ENCODE measurements around the gene NOXRED1. TPM values are rescaled to one million over a fixed set of nuclear protein-coding genes. Genes with fewer than 3 reads are reported as not detected.

The NOXRED1 gene
- polyA plus RNA-seq, 1 donor = 4.0 TPM

Other genes with a start within 250 kb of the NOXRED1 start
- 2.8 TPM for gene TMEM63C, start 241.7 kb downstream of the NOXRED1 start, polyA plus RNA-seq (ENCODE audit: insufficient read length)
- not detected for gene NGB, start 152.3 kb downstream of the NOXRED1 start, polyA plus RNA-seq (ENCODE audit: insufficient read length)
- 59.7 TPM for gene POMT2, start 102.6 kb downstream of the NOXRED1 start, polyA plus RNA-seq (ENCODE audit: insufficient read length)
- gene GSTZ1, start 102.5 kb downstream of the NOXRED1 start, polyA plus RNA-seq (ENCODE audit: insufficient read length) = 30.7 TPM
- gene TMED8, start 46.4 kb downstream of the NOXRED1 start, polyA plus RNA-seq (ENCODE audit: insufficient read length) = 28.8 TPM
- gene SAMD15, start 46.1 kb downstream of the NOXRED1 start, polyA plus RNA-seq (ENCODE audit: insufficient read length) = 12.7 TPM
- 35.0 TPM for gene VIPAS39, start 34.1 kb upstream of the NOXRED1 start, polyA plus RNA-seq (ENCODE audit: insufficient read length)
- 218 TPM for gene AHSA1, start 34.6 kb upstream of the NOXRED1 start, polyA plus RNA-seq (ENCODE audit: insufficient read length)
- 2.5 TPM for gene ISM2, start 75.3 kb upstream of the NOXRED1 start, polyA plus RNA-seq (ENCODE audit: insufficient read length)
- gene SPTLC2, start 193.1 kb upstream of the NOXRED1 start, polyA plus RNA-seq (ENCODE audit: insufficient read length) = 78.0 TPM